NCI-H446 (cell line): ENCODE measurements around the gene NEK6.

Source experiments
- DNase-seq, 2 experiments: peaks; one replicate each; lab custom pipeline; 2025; lab: John Stamatoyannopoulos, UW

NEK6 gene

GRCh38 chr9:124342776-124343485 lies 85.2 kb downstream of the NEK6 start:
- DNase-seq: peak in 1 of 2 experiments; percentile 59

GRCh38 chr9:124343533-124344290 lies 86.0 kb downstream of the NEK6 start:
- no peak for DNase-seq

- no peak for DNase-seq
These were observed 86.7 kb downstream of the NEK6 start for GRCh38 chr9:124344291-124345050.

- DNase-seq: no peak
These were observed 87.3 kb downstream of the NEK6 start for GRCh38 chr9:124345063-124345462.

- DNase-seq: no peak
These were observed 88.1 kb downstream of the NEK6 start for GRCh38 chr9:124345751-124346281.

GRCh38 chr9:124346347-124347163 lies 88.8 kb downstream of the NEK6 start:
- DNase-seq: no peak

- DNase-seq: no peak
These were observed 89.6 kb downstream of the NEK6 start for GRCh38 chr9:124347206-124347967.

GRCh38 chr9:124347968-124348358 lies 90.2 kb downstream of the NEK6 start:
- DNase-seq: no peak

GRCh38 chr9:124348363-124348762 lies 90.6 kb downstream of the NEK6 start:
- DNase-seq: no peak

- no peak for DNase-seq
These were observed 91.1 kb downstream of the NEK6 start for GRCh38 chr9:124348831-124349230.

- DNase-seq: no peak
These were observed 91.5 kb downstream of the NEK6 start for GRCh38 chr9:124349267-124349666.

GRCh38 chr9:124349675-124350493 lies 92.1 kb downstream of the NEK6 start:
- no peak for DNase-seq

GRCh38 chr9:124350494-124351263 lies 92.9 kb downstream of the NEK6 start:
- no peak for DNase-seq

GRCh38 chr9:124351672-124352468 lies 94.1 kb downstream of the NEK6 start:
- DNase-seq: no peak

- no peak for DNase-seq
These were observed 94.9 kb downstream of the NEK6 start for GRCh38 chr9:124352616-124353015.

- no peak for DNase-seq
These were observed 95.5 kb downstream of the NEK6 start for GRCh38 chr9:124353166-124353768.

GRCh38 chr9:124353811-124354274 lies 96.1 kb downstream of the NEK6 start:
- DNase-seq: no peak
